AG20443 (cell line): Measurements from ENCODE around the gene EGF.
A peak's percentile ranks its signal among the peaks of the same experiment; 100 is the strongest.
"Not testable (repeated sequence)": the region's sequence is repeated elsewhere in the genome, so short reads cannot be mapped to it uniquely, and the experiment has no call there.

ENCODE experiments used
- DNase-seq: peaks from one replicate; pipeline ENCODE4 v3.0.0; 2012; ENCODE audit warnings: low spot score, mixed read lengths

The EGF gene

GRCh38 chr4:110034026-110034393 is 121.3 kb downstream of the EGF start:
- no peak for DNase-seq

- not testable (repeated sequence) for DNase-seq
These were observed 126.5 kb downstream of the EGF start for GRCh38 chr4:110039164-110039563.

GRCh38 chr4:110041735-110042134 is 129.1 kb downstream of the EGF start:
- DNase-seq = no peak

GRCh38 chr4:110042545-110043517 is 130.1 kb downstream of the EGF start:
- no peak for DNase-seq

- no peak for DNase-seq
These were observed 133.9 kb downstream of the EGF start for GRCh38 chr4:110046588-110047049.

- peak; percentile 64 for DNase-seq
These were observed 137.6 kb downstream of the EGF start for GRCh38 chr4:110049951-110050925.

GRCh38 chr4:110055158-110055768 is 142.6 kb downstream of the EGF start:
- peak; percentile 18 for DNase-seq

- DNase-seq = no peak
These were observed 146.0 kb downstream of the EGF start for GRCh38 chr4:110058677-110059076.

- peak; percentile 18 for DNase-seq
These were observed 147.0 kb downstream of the EGF start for GRCh38 chr4:110059556-110060191.

GRCh38 chr4:110061076-110061475 is 148.4 kb downstream of the EGF start:
- DNase-seq = no peak
